ENCODE data around the gene SLC4A8. TPM values are rescaled to one million over a fixed set of nuclear protein-coding genes. Genes with fewer than 3 reads are reported as not detected.

Gene SLC4A8
- total and polyA plus RNA-seq, 9 of the 15 experiments (the other 6 are each of a cell fraction or from before 2014, with no cell fraction given) = 0.04 to 1.5 (median 0.12) TPM; not detected in 2

DNA sequence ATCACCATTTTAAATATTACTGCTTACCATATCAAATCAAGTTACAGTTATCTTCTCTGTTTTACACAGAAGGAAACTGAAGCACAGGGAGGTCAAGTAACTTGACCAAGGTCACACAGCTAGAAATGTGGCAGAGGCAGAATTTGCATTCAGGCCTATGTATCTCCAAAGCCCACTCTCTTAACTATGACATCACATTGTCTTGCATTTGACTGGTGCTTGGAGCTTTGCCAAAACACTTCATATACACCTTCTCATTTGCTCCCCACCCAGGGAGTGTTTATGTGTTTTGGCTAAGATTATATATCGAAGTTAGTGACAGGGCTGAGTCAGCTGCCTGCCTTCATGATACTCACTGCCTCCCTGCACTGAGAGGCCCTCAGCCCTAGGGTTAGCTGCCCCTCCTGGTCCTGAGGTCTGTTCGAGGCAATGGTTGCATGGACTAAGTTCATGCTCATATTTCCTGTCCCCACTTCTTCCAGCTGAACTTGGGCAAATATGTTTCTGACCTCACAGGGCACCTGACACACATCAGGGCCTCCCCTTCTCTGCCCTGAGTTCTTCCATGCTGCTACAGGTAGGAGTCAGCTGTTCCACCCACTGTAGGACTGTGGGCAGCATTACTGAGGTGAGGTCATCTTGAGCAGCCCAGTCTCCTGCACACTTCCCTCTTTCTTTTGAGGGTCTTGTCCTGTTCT lies 35.2 kb upstream of the SLC4A8 start (continued):
- TF ChIP-seq CREB3L1 (IDR thresholded peaks at IDR 0.05; ENCODE audit: borderline replicate concordance, low read depth) (no peak), PHF8 (IDR thresholded peaks at IDR 0.05; ENCODE audit: borderline replicate concordance, low read length) (no peak), HNRNPL (IDR thresholded peaks at IDR 0.05; ENCODE audit: low read depth, low read length) (no peak), SIRT6 (IDR thresholded peaks at IDR 0.05; ENCODE audit: low read depth, low read length) (no peak), CBFA2T3 (IDR thresholded peaks at IDR 0.05) (peak; percentile 90), SRF (CRISPR knock-in tag; IDR thresholded peaks at IDR 0.05) (peak in 1 of 2 experiments; percentile 78; a peak in 1 of 4 replicates), ETV1 (tag; conservative IDR thresholded peaks at IDR 0.05; ENCODE audit: low read depth) (no peak), EGR1 (conservative IDR thresholded peaks at IDR 0.05) (peak; percentile 55), MYBL2 (IDR thresholded peaks at IDR 0.05; ENCODE audit: low read depth) (no peak), MYBL2 (CRISPR knock-in tag; IDR thresholded peaks at IDR 0.05; ENCODE audit: borderline replicate concordance) (no peak), ZNF143 (CRISPR knock-in tag; IDR thresholded peaks at IDR 0.05) (no peak), MITF (IDR thresholded peaks at IDR 0.05) (no peak), NCOR1 (IDR thresholded peaks at IDR 0.05) (peak; percentile 76), ZNF551 (CRISPR knock-in tag; IDR thresholded peaks at IDR 0.05) (no peak), PTBP1 (IDR thresholded peaks at IDR 0.05; ENCODE audit: low read depth, low read length) (0 out of 2 replicates have a peak, but pooled peaks have one; percentile 40), ARID1B (IDR thresholded peaks at IDR 0.05) (peak; percentile 81), ATF1 (CRISPR knock-in tag; IDR thresholded peaks at IDR 0.05) (no peak), ATF1 (tag; IDR thresholded peaks at IDR 0.05) (peak; percentile 51; the same call in 1 of the 2 replicates), KLF13 (tag; IDR thresholded peaks at IDR 0.05; ENCODE audit: borderline replicate concordance, low read depth) (no peak), RBM25 (IDR thresholded peaks at IDR 0.05; ENCODE audit: low read depth, low read length, severe bottlenecking) (peak; percentile 93), MAFF (IDR thresholded peaks at IDR 0.05; ENCODE audit: low read length) (no peak; the same call in none of the 2 replicates), ZFX (CRISPR knock-in tag; IDR thresholded peaks at IDR 0.05) (peak; percentile 24; the same call in 1 of the 2 replicates), ZNF592 (IDR thresholded peaks at IDR 0.05) (peak; percentile 54; the same call in 1 of the 2 replicates)

Data from K562 (cell line).